Esophagus muscularis mucosa (tissue), 4 donors: ENCODE data around the gene SLC48A1.

Experiments used
- EP300 ChIP-seq: sonication (generic); formaldehyde crosslinking; IDR thresholded peaks from one replicate; pipeline ENCODE4 v1.6.1; 2017; ENCODE audit warnings: antibody characterized with exemption
- POLR2A ChIP-seq: fragments of 450-650 bp; IDR thresholded peaks from one replicate; pipeline ENCODE4 v1.6.1; 2017; ENCODE audit warnings: antibody characterized with exemption, moderate library complexity, mild to moderate bottlenecking, low read depth
- POLR2AphosphoS5 ChIP-seq, 2 donors: sonication (generic); formaldehyde crosslinking; IDR thresholded peaks; one replicate each; pipeline ENCODE4 v1.6.1; 2017; ENCODE audit warnings: antibody characterized with exemption in 2 of 2
- TF ChIP-seq, protein P1 (sequence below), 3 experiments: fragments of 200-600 bp in 2 of 3; fragments of 450-650 bp in 1 of 3; sonication (generic) in 2 of 3; IDR thresholded peaks; one replicate each; pipeline ENCODE4 v1.5.1; 2017 to 2019; ENCODE audit warnings: antibody characterized with exemption in 3 of 3, mild to moderate bottlenecking in 2 of 3, moderate library complexity in 1 of 3

- TF ChIP-seq, protein P1, sequence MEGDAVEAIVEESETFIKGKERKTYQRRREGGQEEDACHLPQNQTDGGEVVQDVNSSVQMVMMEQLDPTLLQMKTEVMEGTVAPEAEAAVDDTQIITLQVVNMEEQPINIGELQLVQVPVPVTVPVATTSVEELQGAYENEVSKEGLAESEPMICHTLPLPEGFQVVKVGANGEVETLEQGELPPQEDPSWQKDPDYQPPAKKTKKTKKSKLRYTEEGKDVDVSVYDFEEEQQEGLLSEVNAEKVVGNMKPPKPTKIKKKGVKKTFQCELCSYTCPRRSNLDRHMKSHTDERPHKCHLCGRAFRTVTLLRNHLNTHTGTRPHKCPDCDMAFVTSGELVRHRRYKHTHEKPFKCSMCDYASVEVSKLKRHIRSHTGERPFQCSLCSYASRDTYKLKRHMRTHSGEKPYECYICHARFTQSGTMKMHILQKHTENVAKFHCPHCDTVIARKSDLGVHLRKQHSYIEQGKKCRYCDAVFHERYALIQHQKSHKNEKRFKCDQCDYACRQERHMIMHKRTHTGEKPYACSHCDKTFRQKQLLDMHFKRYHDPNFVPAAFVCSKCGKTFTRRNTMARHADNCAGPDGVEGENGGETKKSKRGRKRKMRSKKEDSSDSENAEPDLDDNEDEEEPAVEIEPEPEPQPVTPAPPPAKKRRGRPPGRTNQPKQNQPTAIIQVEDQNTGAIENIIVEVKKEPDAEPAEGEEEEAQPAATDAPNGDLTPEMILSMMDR (IDR thresholded peaks at IDR 0.05): no peak
- TF ChIP-seq POLR2AphosphoS5 (IDR thresholded peaks at IDR 0.05) (no peak), EP300 (no peak), POLR2A (no peak)
Observed at GRCh38 chr12:47725893-47726292, 47.1 kb upstream of the SLC48A1 start.
